HepG2 (cell line): ENCODE data around the gene CFAP54. TPM values are rescaled to one million over a fixed set of nuclear protein-coding genes. Genes with fewer than 3 reads are reported as not detected.

ENCODE experiments used
- ATAC-seq: fragments of 200-7000 bp; cut with Tn5 transposase; 3 replicates; pipeline ENCODE4 v1.9.1; 2020; ENCODE audit warnings: mild to moderate bottlenecking, moderate library complexity
- BruUV-seq: library from RNA; stranded (reverse); fragments of 400-500 nt; replicated peaks from 2 replicates; lab custom pipeline; 2021; lab: Mats Ljungman, UMichigan
- CTCF ChIA-PET: fragments of 300-600 bp; formaldehyde crosslinking; extraction: SDS; loops from one replicate; lab custom pipeline; 2021; ENCODE audit warnings: low total read pairs, inconsistent platforms, low intra/inter-chr PET ratio; lab: Yijun Ruan, JAX
- POLR2A ChIA-PET: fragments of 350-600 bp; sonication (Branson Sonifier 250); formaldehyde crosslinking; loops from one replicate; lab custom pipeline; 2020; ENCODE audit warnings: antibody characterized with exemption, inconsistent platforms; lab: Yijun Ruan, JAX
- DNase-seq: peaks from one replicate; pipeline ENCODE4 v3.0.0-alpha.2; 2015; ENCODE audit warnings: low spot score
- FAIRE-seq: peaks from 3 replicates; lab custom pipeline; 2011; peaks lifted over from hg19 to GRCh38; lab: Jason Lieb, UNC
- H2AFZ ChIP-seq: one replicate; pipeline ENCODE4 v1.6.1; 2011; ENCODE audit warnings: low read length, inconsistent platforms
- H3K27ac ChIP-seq: fragments of 300-600 bp; 3 replicates; pipeline ENCODE4 v1.8.0; 2011; ENCODE audit warnings: mixed run types, mild to moderate bottlenecking, mixed read lengths, low read length, inconsistent platforms; ENCODE audit not compliant: insufficient read depth; ENCODE audit errors: extremely low read length
- H3K27me3 ChIP-seq, 2 experiments: fragments of 200-600 bp in 1 of 2; 2 replicates in 1 of 2; 3 replicates in 1 of 2; pipeline versions ENCODE4 v1.6.0 to v1.8.0; 2011; ENCODE audit warnings: low read length in 2 of 2, mild to moderate bottlenecking in 2 of 2, moderate library complexity in 2 of 2, inconsistent platforms in 1 of 2; ENCODE audit not compliant: insufficient read depth in 2 of 2, control insufficient read depth in 1 of 2
- H3K36me3 ChIP-seq, 2 experiments: fragments of 200-600 bp in 1 of 2; replicated peaks in 1 of 2; 2 replicates in 1 of 2; 3 replicates in 1 of 2; pipeline versions ENCODE4 v1.5.1 to v1.8.0; 2011; ENCODE audit warnings: low read length in 2 of 2, inconsistent platforms in 1 of 2; ENCODE audit not compliant: insufficient read depth in 2 of 2, control insufficient read depth in 1 of 2
- H3K4me1 ChIP-seq: 2 replicates; pipeline ENCODE4 v1.5.1; 2012; ENCODE audit warnings: low read length, inconsistent platforms; ENCODE audit not compliant: insufficient read depth
- H3K4me2 ChIP-seq: 2 replicates; pipeline ENCODE4 v1.6.0; 2011; ENCODE audit warnings: low read depth, low read length, inconsistent platforms
- H3K4me3 ChIP-seq, 3 experiments: fragments of 200-600 bp in 1 of 3; sonication (generic), shearing (Covaris generic) in 1 of 3; replicated peaks in 1 of 3; 2 replicates each; pipeline ENCODE4 v1.5.1; 2011 to 2016; ENCODE audit warnings: low read length in 3 of 3, inconsistent platforms in 2 of 3, low read depth in 2 of 3, mild to moderate bottlenecking in 2 of 3, control low read depth in 1 of 3, mixed read lengths in 1 of 3; ENCODE audit not compliant: insufficient read depth in 1 of 3
- H3K79me2 ChIP-seq: one replicate; pipeline ENCODE4 v1.6.1; 2011; ENCODE audit warnings: low read length, inconsistent platforms; ENCODE audit not compliant: insufficient read depth
- H3K9ac ChIP-seq: 2 replicates; pipeline ENCODE4 v1.6.0; 2011; ENCODE audit warnings: mild to moderate bottlenecking, low read depth, low read length, inconsistent platforms; ENCODE audit not compliant: insufficient read depth
- H3K9me3 ChIP-seq: 2 replicates; pipeline ENCODE4 v1.5.1; 2012; ENCODE audit warnings: mild to moderate bottlenecking, low read length
- H4K20me1 ChIP-seq: 2 replicates; pipeline ENCODE4 v1.6.0; 2011; ENCODE audit warnings: inconsistent platforms, mild to moderate bottlenecking, low read length, moderate library complexity; ENCODE audit not compliant: insufficient read depth
- ATF4 ChIP-seq, 2 experiments: fragments of 450-650 bp in 1 of 2; sonication (generic) in 1 of 2; formaldehyde crosslinking; IDR thresholded peaks; 2 replicates each; pipeline versions ENCODE4 v1.5.0 to v1.8.0; 2020 to 2022; ENCODE audit warnings: mild to moderate bottlenecking in 1 of 2, missing genetic modification reagents in 1 of 2
- CCDC6 ChIP-seq: sonication (generic); formaldehyde crosslinking; IDR thresholded peaks from 2 replicates; pipeline ENCODE4 v1.8.1; 2022; ENCODE audit warnings: mild to moderate bottlenecking, missing genetic modification reagents, moderate library complexity
- E2F1 ChIP-seq: sonication (generic); formaldehyde crosslinking; IDR thresholded peaks from 2 replicates; pipeline ENCODE4 v1.5.0; 2020; ENCODE audit warnings: missing genetic modification reagents
- GABPB1 ChIP-seq: IDR thresholded peaks from 2 replicates; pipeline ENCODE4 v1.6.1; 2016; ENCODE audit warnings: mild to moderate bottlenecking, missing genetic modification reagents, moderate library complexity, missing compliant biosample characterization
- HCFC1 ChIP-seq: fragments of 150-350 bp; IDR thresholded peaks from 2 replicates; pipeline ENCODE4 v1.6.1; 2014; ENCODE audit warnings: low read depth, low read length
- HES4 ChIP-seq: sonication (generic); formaldehyde crosslinking; IDR thresholded peaks from 2 replicates; pipeline ENCODE4 v1.9.0; 2021; ENCODE audit warnings: mild to moderate bottlenecking, missing genetic modification reagents, borderline replicate concordance
- HHEX ChIP-seq: IDR thresholded peaks from 2 replicates; pipeline ENCODE4 v1.6.1; 2016; ENCODE audit warnings: control low read depth
- HNRNPK ChIP-seq: fragments of 200-400 bp; formaldehyde crosslinking; IDR thresholded peaks from 2 replicates; pipeline ENCODE4 v1.6.1; 2018; ENCODE audit warnings: low read length, low read depth, moderate library complexity, mild to moderate bottlenecking; ENCODE audit not compliant: poor library complexity, severe bottlenecking
- MZF1 ChIP-seq: sonication (generic); formaldehyde crosslinking; IDR thresholded peaks from 2 replicates; pipeline ENCODE4 v1.8.1; 2023; ENCODE audit warnings: mild to moderate bottlenecking, missing genetic modification reagents, borderline replicate concordance
- PCBP1 ChIP-seq: fragments of 200-400 bp; formaldehyde crosslinking; IDR thresholded peaks from 2 replicates; pipeline ENCODE4 v1.6.1; 2017; ENCODE audit warnings: mild to moderate bottlenecking, low read depth, low read length, borderline replicate concordance
- PHF20 ChIP-seq: sonication (generic); formaldehyde crosslinking; IDR thresholded peaks from 2 replicates; pipeline ENCODE4 v1.5.0; 2020; ENCODE audit warnings: mild to moderate bottlenecking, missing genetic modification reagents
- SOX5 ChIP-seq: IDR thresholded peaks from 2 replicates; pipeline ENCODE4 v1.6.1; 2016; ENCODE audit warnings: borderline replicate concordance
- TEF ChIP-seq: sonication (generic); formaldehyde crosslinking; IDR thresholded peaks from 2 replicates; pipeline ENCODE4 v1.5.0; 2020; ENCODE audit warnings: missing genetic modification reagents
- ZNF20 ChIP-seq: sonication (generic); formaldehyde crosslinking; IDR thresholded peaks from 2 replicates; pipeline ENCODE4 v1.4.0; 2020; ENCODE audit warnings: mild to moderate bottlenecking, moderate library complexity, missing genetic modification reagents
- ZNF207 ChIP-seq: fragments of 450-650 bp; IDR thresholded peaks from 2 replicates; pipeline ENCODE4 v1.6.1; 2016; ENCODE audit warnings: antibody characterized with exemption, borderline replicate concordance
- ZNF335 ChIP-seq: sonication (generic); formaldehyde crosslinking; IDR thresholded peaks from 2 replicates; pipeline ENCODE4 v1.4.0; 2020; ENCODE audit warnings: missing genetic modification reagents
- ZNF562 ChIP-seq: sonication (generic); formaldehyde crosslinking; IDR thresholded peaks from 2 replicates; pipeline ENCODE4 v1.8.0; 2022; ENCODE audit warnings: missing genetic modification reagents, borderline replicate concordance
- WGBS: methylation state at CpG from one replicate; pipeline ENCODE4 v1.1.6; 2017; ENCODE audit warnings: low lambda C conversion rate; 5-methylcytosine and 5-hydroxymethylcytosine counted together
- in situ Hi-C: cut with HindIII; loops from 2 replicates; pipeline ENCODE4 v1.10.0; 2017; ENCODE audit warnings: low pct_unique_long_range_greater_than_20kb; ENCODE audit not compliant: extremely low pct_ligation_motif_present
- intact Hi-C: fragments of 100-400 bp; cut with micrococcal nuclease; formaldehyde crosslinking; loops from one replicate; pipeline ENCODE4 v1.10.0; 2022; ENCODE audit not compliant: unreplicated experiment
- polyA plus RNA-seq, 8 experiments: library from polyadenylated mRNA; depleted of rRNA in 3 of 8; stranded (reverse) in 7 of 8; unstranded in 1 of 8; fragments of >200 nt; fragmentation: Illumina TruSeq in 4 of 8; extraction: Trizol in 4 of 8; gene quantifications; 2 replicates each; pipeline versions ENCODE4 v1.2.1 to v1.2.3, GENCODE V29; 2011 to 2016; ENCODE audit warnings: low read depth in 4 of 8, missing spikeins in 1 of 8, mixed read lengths in 1 of 8; ENCODE audit not compliant: insufficient read depth in 1 of 8
- total RNA-seq, 5 experiments: library from RNA; depleted of rRNA; stranded (reverse); fragments of >200 nt; fragmentation: Illumina TruSeq; extraction: Trizol; gene quantifications; 2 replicates each; pipeline ENCODE4 v1.2.3, GENCODE V29; 2016; ENCODE audit warnings: low read depth in 1 of 5

Gene CFAP54
- total and polyA plus RNA-seq, 2 of the 13 experiments (the other 11 are each of a cell fraction or from before 2014, with no cell fraction given) = not detected

- H3K4me2 ChIP-seq = no peak overlapping the region
- H3K9me3 ChIP-seq = no peaks in the 10 kb centered on the region
- H3K27ac ChIP-seq = no peak overlapping the region
- H2AFZ ChIP-seq = no peak overlapping the region
- BruUV-seq = no TSS peak
- no peaks in the 10 kb centered on the region for H3K27me3 ChIP-seq
- H3K36me3 ChIP-seq = no peaks in the 10 kb centered on the region
- WGBS = 4% methylated on average over 2 of the region's 2 CpGs
- no peak overlapping the region for H3K9ac ChIP-seq
- CTCF ChIA-PET = no interaction called here
- POLR2A ChIA-PET = no interaction called here
- in situ Hi-C loops (no loop called here), intact Hi-C loops (no loop called here)
- no peaks in the 10 kb centered on the region for H3K4me1 ChIP-seq
- ATAC-seq (no peak), FAIRE-seq (no peak), DNase-seq (no peak)
- no peak overlapping the region for H3K4me3 ChIP-seq
- H4K20me1 ChIP-seq = no peaks in the 10 kb centered on the region
- TF ChIP-seq ZNF207 (no peak), GABPB1 (no peak), MZF1 (no peak), SOX5 (no peak), PHF20 (CRISPR knock-in tag) (no peak), HES4 (no peak)
- no peaks in the 10 kb centered on the region for H3K79me2 ChIP-seq
These were observed 322.8 kb downstream of the CFAP54 start for GRCh38 chr12:96812153-96812552.

GRCh38 chr12:96814200-96814599 lies 324.8 kb downstream of the CFAP54 start:
- no peak overlapping the region for H3K4me2 ChIP-seq
- ChIA-PET POLR2A (no interaction called here), CTCF (no interaction called here)
- no peaks in the 10 kb centered on the region for H3K27me3 ChIP-seq
- H3K9ac ChIP-seq = no peak overlapping the region
- H3K79me2 ChIP-seq = no peaks in the 10 kb centered on the region
- H3K27ac ChIP-seq = no peak overlapping the region
- no peaks in the 10 kb centered on the region for H4K20me1 ChIP-seq
- no peak overlapping the region for H2AFZ ChIP-seq
- FAIRE-seq (no peak), DNase-seq (no peak), ATAC-seq (no peak)
- H3K9me3 ChIP-seq = no peaks in the 10 kb centered on the region
- no peaks in the 10 kb centered on the region for H3K36me3 ChIP-seq
- WGBS = 0% methylated on average over 2 of the region's 2 CpGs
- H3K4me1 ChIP-seq = no peaks in the 10 kb centered on the region
- in situ Hi-C loops = no loop called here
- no peak overlapping the region for H3K4me3 ChIP-seq
- intact Hi-C loops = no loop called here
- BruUV-seq = no TSS peak
- TF ChIP-seq HHEX (CRISPR knock-in tag) (no peak), HNRNPK (no peak), CCDC6 (CRISPR knock-in tag) (no peak), PCBP1 (no peak), HCFC1 (no peak), ZNF335 (CRISPR knock-in tag) (no peak), ATF4 (CRISPR knock-in tag; IDR thresholded peaks at IDR 0.05) (no peak), TEF (CRISPR knock-in tag) (no peak), E2F1 (no peak), ZNF20 (CRISPR knock-in tag) (no peak), ZNF562 (CRISPR knock-in tag) (no peak)
